Common myeloid progenitor, CD34-positive (primary cell): ENCODE data around the gene BMP6.
"Not testable (repeated sequence)": the region's sequence is repeated elsewhere in the genome, so short reads cannot be mapped to it uniquely, and the experiment has no call there.

ENCODE experiments used
- CTCF ChIA-PET: fragments of 350-600 bp; sonication (Branson Sonifier 250); formaldehyde crosslinking; loops from one replicate; lab custom pipeline; 2021; ENCODE audit warnings: antibody characterized with exemption; lab: Charles Lee
- POLR2A ChIA-PET: fragments of 350-600 bp; sonication (Branson Sonifier 250); formaldehyde crosslinking; loops from one replicate; lab custom pipeline; 2021; ENCODE audit warnings: antibody characterized with exemption; lab: Charles Lee
- DNase-seq, 3 donors: peaks; one replicate each; pipeline versions ENCODE4 v3.0.0 to v3.0.0-alpha.2; 2013
- H3K27ac ChIP-seq, 2 experiments: 1 replicate in 1 of 2; 2 replicates in 1 of 2; pipeline ENCODE4 v1.7.0; 2013; ENCODE audit warnings: inconsistent platforms in 2 of 2, low read length in 2 of 2, mild to moderate bottlenecking in 2 of 2, low read depth in 1 of 2, moderate library complexity in 1 of 2; ENCODE audit not compliant: severe bottlenecking in 2 of 2, insufficient read depth in 1 of 2, poor library complexity in 1 of 2
- H3K27me3 ChIP-seq, 5 experiments: replicated peaks in 2 of 5; 1 replicate in 3 of 5; 2 replicates in 2 of 5; pipeline versions ENCODE4 v1.6.1 to v1.7.0; 2013; ENCODE audit warnings: low read length in 4 of 5, mild to moderate bottlenecking in 2 of 5, moderate library complexity in 2 of 5, inconsistent platforms in 1 of 5; ENCODE audit not compliant: insufficient read depth in 5 of 5, control insufficient read depth in 4 of 5
- H3K36me3 ChIP-seq, 4 experiments: 1 replicate in 2 of 4; 2 replicates in 2 of 4; pipeline versions ENCODE4 v1.6.1 to v1.7.0; 2013; ENCODE audit warnings: low read length in 3 of 4, control low read depth in 1 of 4, mild to moderate bottlenecking in 1 of 4; ENCODE audit not compliant: control insufficient read depth in 4 of 4, insufficient read depth in 4 of 4
- H3K4me1 ChIP-seq, 4 experiments: 1 replicate in 3 of 4; 2 replicates in 1 of 4; pipeline versions ENCODE4 v1.6.1 to v1.7.1; 2013; ENCODE audit warnings: low read length in 3 of 4, mild to moderate bottlenecking in 3 of 4, control low read depth in 1 of 4, inconsistent platforms in 1 of 4, moderate library complexity in 1 of 4; ENCODE audit not compliant: control insufficient read depth in 4 of 4, insufficient read depth in 4 of 4; ENCODE audit errors: control extremely low read depth in 1 of 4
- H3K4me3 ChIP-seq, 7 experiments: 1 replicate in 4 of 7; 2 replicates in 3 of 7; pipeline versions ENCODE4 v1.5.1 to v1.7.0; 2013; ENCODE audit warnings: mild to moderate bottlenecking in 7 of 7, low read length in 6 of 7, moderate library complexity in 6 of 7, inconsistent platforms in 2 of 7, low read depth in 2 of 7, control low read depth in 1 of 7; ENCODE audit not compliant: insufficient read depth in 4 of 7, control insufficient read depth in 1 of 7; ENCODE audit errors: extremely low read depth in 1 of 7
- H3K9me3 ChIP-seq, 5 experiments: 1 replicate in 4 of 5; 2 replicates in 1 of 5; pipeline versions ENCODE4 v1.6.1 to v1.7.1; 2013; ENCODE audit warnings: low read length in 4 of 5, mild to moderate bottlenecking in 2 of 5, inconsistent platforms in 1 of 5, low read depth in 1 of 5, moderate library complexity in 1 of 5; ENCODE audit not compliant: control insufficient read depth in 4 of 5, insufficient read depth in 2 of 5; ENCODE audit errors: control extremely low read depth in 1 of 5
- WGBS: methylation state at CpG from one replicate; pipeline ENCODE4 v1.1.5; 2013; ENCODE audit not compliant: insufficient coverage; 5-methylcytosine and 5-hydroxymethylcytosine counted together

Gene BMP6

DNA sequence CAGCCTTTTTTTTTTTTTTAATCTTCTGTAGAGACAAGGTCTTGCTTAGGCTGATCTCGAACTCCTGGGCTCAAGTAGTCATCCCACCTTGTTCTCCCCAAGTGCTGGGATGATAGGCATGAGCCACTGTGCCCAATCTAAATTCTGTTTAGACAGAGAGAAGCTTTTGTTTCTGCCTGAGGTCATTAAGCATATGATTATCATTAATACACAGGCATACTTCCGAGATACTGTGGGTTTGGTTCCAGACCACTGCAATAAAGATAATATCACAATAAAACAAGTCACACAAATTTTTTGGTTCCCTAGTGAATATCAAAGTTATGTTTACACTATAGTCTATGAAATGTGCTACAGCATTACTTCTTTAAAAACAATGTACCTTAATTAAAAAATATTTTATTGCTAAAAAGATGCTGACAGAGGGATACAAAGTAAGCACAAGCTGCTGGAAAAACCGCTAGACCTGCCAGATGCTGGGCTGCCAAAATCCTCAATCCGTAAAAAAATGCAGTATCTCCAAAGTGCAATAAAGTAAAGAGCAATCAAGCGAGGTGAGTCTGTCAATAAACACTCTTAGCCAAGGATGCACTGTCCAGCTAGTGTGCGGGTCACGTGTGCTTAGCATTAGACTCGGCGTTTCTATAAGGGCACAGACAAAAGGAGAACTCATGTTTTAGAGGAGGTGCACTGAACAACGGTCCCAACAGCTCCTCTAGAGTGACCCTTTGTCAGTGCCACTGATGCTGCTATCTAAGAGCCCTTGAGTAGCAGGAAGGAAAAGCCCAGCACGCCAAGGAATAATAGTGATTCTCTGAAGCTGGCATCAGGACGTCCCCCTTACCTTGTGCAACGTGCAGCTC, 168.6 kb downstream of the BMP6 start:
- Histone ChIP-seq H3K9me3 (no peaks in the 10 kb centered on the region), H3K4me1 (no peaks in the 10 kb centered on the region), H3K4me3 (no peak overlapping the region), H3K27me3 (no peaks in the 10 kb centered on the region), H3K27ac (no peak overlapping the region), H3K36me3 (peaks cover 16 to 92% (median 81%) of the 10 kb centered on the region in 4 experiments)
- DNase-seq: peak; percentile 20 to 61 (median 46)
- ChIA-PET POLR2A (no interaction called here), CTCF (interaction anchor here (1.1 to 2.9 kb wide), 3 partner anchors 10 to 173 kb away, joined by 3 to 13 read pairs (median 7); no protein-coding TSS in a partner anchor)
- 93% methylated on average over 11 of the region's 13 CpGs for WGBS

DNA sequence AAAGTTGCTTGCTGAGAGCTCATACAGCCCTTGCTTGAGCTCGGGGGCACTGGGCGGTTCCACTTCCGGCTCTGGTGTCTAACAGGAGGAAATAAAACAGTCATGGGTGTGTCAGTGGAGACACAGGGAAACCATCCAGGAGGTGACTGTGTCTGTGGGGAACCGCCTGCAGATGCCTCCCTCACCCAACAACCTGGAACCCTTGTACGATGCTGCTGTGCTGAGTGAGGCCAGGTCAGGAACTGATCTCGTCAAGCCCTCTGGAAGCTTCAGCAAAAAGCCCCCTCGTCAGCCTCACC, 169.2 kb downstream of the BMP6 start:
- H3K27ac ChIP-seq: no peak overlapping the region
- H3K27me3 ChIP-seq: no peaks in the 10 kb centered on the region
- ChIA-PET CTCF (interaction anchor here (1.1 to 2.9 kb wide), 3 partner anchors 9 to 173 kb away, joined by 3 to 13 read pairs (median 7); no protein-coding TSS in a partner anchor), POLR2A (no interaction called here)
- no peak for DNase-seq
- H3K9me3 ChIP-seq: no peaks in the 10 kb centered on the region
- WGBS: 100% methylated on average over 2 of the region's 7 CpGs
- no peak overlapping the region for H3K4me3 ChIP-seq
- no peaks in the 10 kb centered on the region for H3K4me1 ChIP-seq
- peaks cover 12 to 94% (median 79%) of the 10 kb centered on the region in 4 experiments for H3K36me3 ChIP-seq

DNA sequence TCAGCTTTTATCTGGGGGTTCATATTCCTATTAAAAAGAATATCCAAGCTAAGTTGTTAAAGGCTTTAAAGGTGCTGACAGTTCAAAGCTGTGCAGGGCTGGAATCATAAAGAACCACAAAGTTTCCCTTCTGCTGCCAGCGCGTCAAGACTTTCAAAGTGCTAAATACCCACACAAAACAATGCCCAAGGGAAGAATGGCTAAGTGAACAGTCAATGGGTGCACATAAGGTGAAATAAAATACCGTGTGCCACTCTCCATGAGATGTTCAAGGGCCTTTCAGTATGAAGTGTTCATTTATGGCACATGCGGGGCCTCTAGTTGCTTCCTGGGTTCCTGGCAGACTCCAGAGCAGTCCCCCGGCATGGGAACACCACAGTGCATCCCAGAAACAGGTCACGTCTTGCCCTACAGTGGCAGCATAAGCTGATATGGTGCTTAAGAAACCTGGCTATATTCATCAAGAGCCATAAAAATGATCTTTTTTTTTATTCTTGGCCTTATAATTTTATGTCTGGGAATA, 170.6 kb downstream of the BMP6 start:
- no peaks in the 10 kb centered on the region for H3K9me3 ChIP-seq
- H3K27me3 ChIP-seq: no peaks in the 10 kb centered on the region
- 100% methylated on average over 2 of the region's 6 CpGs for WGBS
- H3K4me3 ChIP-seq: no peak overlapping the region
- ChIA-PET POLR2A (no interaction called here), CTCF (interaction anchor here (0.9 to 2.9 kb wide), 4 partner anchors 8 to 175 kb away, joined by 3 to 13 read pairs (median 6); no protein-coding TSS in a partner anchor)
- no peaks in the 10 kb centered on the region for H3K4me1 ChIP-seq
- DNase-seq: no peak
- no peak overlapping the region for H3K27ac ChIP-seq
- peaks cover 8 to 93% (median 81%) of the 10 kb centered on the region in 4 experiments for H3K36me3 ChIP-seq

DNA sequence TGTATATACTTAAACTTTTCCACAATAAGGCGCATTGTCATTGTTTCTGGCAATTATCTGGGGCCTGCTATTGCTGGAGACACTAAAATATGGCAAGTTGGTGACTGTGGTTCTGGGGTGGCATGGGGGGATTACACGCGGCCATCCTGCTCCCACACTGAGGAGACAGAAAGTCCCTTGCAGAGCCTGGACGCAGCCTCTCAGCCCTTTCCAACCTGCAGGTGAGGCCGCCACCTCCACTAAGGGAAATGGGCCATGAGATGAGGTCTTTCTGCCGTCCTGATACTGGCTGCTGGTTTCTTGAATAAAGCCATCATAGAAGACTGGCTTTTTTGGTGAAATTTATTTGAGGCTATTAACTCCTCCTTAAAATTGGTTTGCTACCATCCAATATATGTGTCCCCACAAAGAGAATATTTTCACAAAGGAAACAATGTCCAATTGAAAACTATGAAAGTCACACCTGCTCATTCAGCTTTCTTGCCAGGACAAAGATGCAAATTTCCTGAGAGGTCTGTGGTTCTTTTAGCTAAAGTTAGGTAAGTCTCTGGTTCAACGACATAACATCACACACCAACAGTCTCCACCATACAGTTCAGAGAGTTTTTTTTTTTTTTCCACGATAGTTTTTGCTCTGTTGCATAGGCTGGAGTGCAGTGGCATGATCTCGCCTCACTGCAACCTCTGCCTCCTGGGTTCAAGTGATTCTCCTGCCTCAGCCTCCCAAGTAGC, 171.7 kb downstream of the BMP6 start:
- Histone ChIP-seq H3K9me3 (no peaks in the 10 kb centered on the region), H3K4me1 (no peaks in the 10 kb centered on the region), H3K36me3 (peaks cover 7 to 93% (median 78%) of the 10 kb centered on the region in 4 experiments), H3K27me3 (no peaks in the 10 kb centered on the region), H3K27ac (peak overlapping the region in 1 of 2 experiments; percentile 43), H3K4me3 (no peak overlapping the region)
- ChIA-PET CTCF (interaction anchor here (0.6 to 3.4 kb wide), 6 partner anchors 9 to 175 kb away, joined by 3 to 21 read pairs (median 7); no protein-coding TSS in a partner anchor), POLR2A (no interaction called here)
- WGBS: 95% methylated on average over 6 of the region's 9 CpGs
- no peak for DNase-seq

DNA sequence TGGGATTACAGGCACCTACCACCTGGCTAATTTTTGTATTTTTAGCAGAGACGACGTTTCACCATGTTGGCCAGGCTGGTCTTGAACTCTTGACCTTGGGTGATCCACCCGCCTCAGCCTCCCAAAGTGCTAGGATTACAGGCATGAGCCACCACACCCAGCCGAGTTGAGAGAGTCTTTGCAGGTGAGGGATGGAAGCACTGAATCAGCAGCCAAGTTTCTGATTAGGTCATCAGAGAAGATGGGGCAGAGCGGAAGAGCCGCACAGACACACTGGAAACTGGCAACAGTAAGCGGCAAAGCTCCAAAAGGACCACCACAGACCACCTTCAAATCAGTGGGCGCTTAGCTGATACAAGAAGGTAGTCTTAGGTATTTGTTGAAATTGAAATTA, 172.3 kb downstream of the BMP6 start:
- H3K27ac ChIP-seq, H3K4me1 ChIP-seq, DNase-seq, H3K27me3 ChIP-seq, H3K4me3 ChIP-seq, H3K9me3 ChIP-seq: not testable (repeated sequence)
- peaks cover 7 to 93% (median 79%) of the 10 kb centered on the region in 4 experiments for H3K36me3 ChIP-seq
- WGBS: 98% methylated on average over 8 of the region's 8 CpGs
- ChIA-PET CTCF (interaction anchor here (1.4 to 3.4 kb wide), 5 partner anchors 10 to 176 kb away, joined by 3 to 21 read pairs (median 9); no protein-coding TSS in a partner anchor), POLR2A (interaction anchor here (1.2 kb wide), 1 partner anchor 11 kb away, joined by 3 read pairs; no protein-coding TSS in a partner anchor)

DNA sequence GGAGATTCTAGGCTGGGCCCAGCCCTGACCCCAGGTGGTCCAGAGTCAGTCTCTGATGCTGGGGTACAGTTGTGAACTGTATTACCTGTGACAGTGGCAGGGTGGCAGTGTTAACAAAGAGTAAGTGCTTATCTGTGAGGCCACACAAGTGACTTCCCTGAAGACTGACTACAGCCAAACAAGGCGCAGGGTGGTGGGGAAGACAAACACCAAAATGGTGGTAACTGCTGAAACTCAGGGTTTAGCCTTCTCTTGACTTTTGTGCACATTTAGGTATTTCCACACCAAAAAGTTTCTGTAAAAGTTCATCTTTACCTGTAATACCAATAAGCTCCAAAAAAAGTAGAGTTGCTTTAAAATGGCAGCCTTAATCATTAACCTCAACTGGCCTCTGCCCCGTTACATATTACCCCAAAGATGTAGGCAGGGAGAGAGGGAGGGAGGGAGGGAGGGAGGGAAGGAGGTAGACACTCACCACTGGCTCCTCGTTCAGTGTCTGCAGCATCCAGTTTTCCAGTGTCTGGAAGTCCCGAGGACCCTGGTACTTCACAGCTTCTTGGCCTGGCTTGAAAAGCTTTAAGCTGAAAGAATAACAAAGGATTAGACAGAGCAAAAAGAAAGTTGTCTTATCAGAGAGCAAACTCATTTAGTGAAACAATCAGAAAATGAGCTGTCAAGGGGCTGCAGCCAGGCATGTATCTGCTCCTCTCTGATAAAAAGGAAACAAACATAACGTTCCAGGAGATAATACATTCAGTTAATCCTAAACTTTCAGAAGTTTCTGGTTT, 173.4 kb downstream of the BMP6 start:
- Histone ChIP-seq H3K27me3 (no peaks in the 10 kb centered on the region), H3K9me3 (no peaks in the 10 kb centered on the region), H3K36me3 (peaks cover 10 to 92% (median 78%) of the 10 kb centered on the region in 4 experiments), H3K4me3 (no peak overlapping the region), H3K4me1 (no peaks in the 10 kb centered on the region), H3K27ac (no peak overlapping the region)
- DNase-seq: peak; percentile 24 to 63 (median 54)
- CTCF ChIA-PET: interaction anchor here (0.7 to 3.4 kb wide), 13 partner anchors 10 to 177 kb away, joined by 3 to 21 read pairs (median 3); no protein-coding TSS in a partner anchor
- 75% methylated on average over 1 of the region's 5 CpGs for WGBS
- POLR2A ChIA-PET: interaction anchor here (1.2 kb wide), 1 partner anchor 10 kb away, joined by 3 read pairs; no protein-coding TSS in a partner anchor
